ENCODE results near the gene BAIAP3. TPM values are rescaled to one million over a fixed set of nuclear protein-coding genes. Genes with fewer than 3 reads are reported as not detected.
"Not testable (repeated sequence)": the region's sequence is repeated elsewhere in the genome, so short reads cannot be mapped to it uniquely, and the experiment has no call there.

BAIAP3 gene
- total RNA-seq, 2 experiments from 2014 or later, result 3.4 to 3.9 TPM

GRCh38 chr16:1325673-1326371 is 7.6 kb upstream of the BAIAP3 start:
- no peak for DNase-seq
- no peak overlapping the region for H3K4me3 Mint-ChIP-seq
- H3K36me3 Mint-ChIP-seq (ENCODE audit: low read depth), result peaks cover 17% of the 10 kb centered on the region
- no peaks in the 10 kb centered on the region for H3K27me3 Mint-ChIP-seq
- H3K27ac Mint-ChIP-seq, result no peak overlapping the region
- ChIA-PET POLR2A (interaction anchor here (0.7 to 1.0 kb wide), 2 partner anchors 8 to 17 kb away, joined by 3 to 4 read pairs; partner anchors contain the start of gene UBE2I), CTCF (no interaction called here)
- no peaks in the 10 kb centered on the region for H3K9me3 Mint-ChIP-seq
- H3K4me1 Mint-ChIP-seq, result no peaks in the 10 kb centered on the region

- ChIA-PET CTCF (no interaction called here), POLR2A (interaction anchor here (0.7 to 1.0 kb wide), 2 partner anchors 9 to 17 kb away, joined by 3 to 4 read pairs; partner anchors contain the start of gene UBE2I)
- H3K4me3 Mint-ChIP-seq, result no peak overlapping the region
- no peak for DNase-seq
- peaks cover 3% of the 10 kb centered on the region for H3K4me1 Mint-ChIP-seq
- peaks cover 13% of the 10 kb centered on the region for H3K36me3 Mint-ChIP-seq (ENCODE audit: low read depth)
- no peak overlapping the region for H3K27ac Mint-ChIP-seq
- H3K27me3 Mint-ChIP-seq, result peaks cover 2% of the 10 kb centered on the region
- H3K9me3 Mint-ChIP-seq, result no peaks in the 10 kb centered on the region
These were observed 7.1 kb upstream of the BAIAP3 start for GRCh38 chr16:1326391-1326790.

- ChIA-PET POLR2A (interaction anchor here (0.7 to 1.0 kb wide), 2 partner anchors 10 to 18 kb away, joined by 3 to 4 read pairs; partner anchors contain the start of gene UBE2I), CTCF (interaction anchor here (0.5 kb wide), 1 partner anchor 520 kb away, joined by 3 read pairs; no protein-coding TSS in a partner anchor)
These were observed 6.4 kb upstream of the BAIAP3 start for GRCh38 chr16:1326946-1327618.

GRCh38 chr16:1327619-1327947 is 5.9 kb upstream of the BAIAP3 start:
- H3K4me3 Mint-ChIP-seq, result no peak overlapping the region
- H3K4me1 Mint-ChIP-seq, result peaks cover 14% of the 10 kb centered on the region
- H3K27ac Mint-ChIP-seq, result no peak overlapping the region
- H3K27me3 Mint-ChIP-seq, result peaks cover 11% of the 10 kb centered on the region
- ChIA-PET CTCF (no interaction called here), POLR2A (no interaction called here)
- DNase-seq, result no peak
- no peaks in the 10 kb centered on the region for H3K9me3 Mint-ChIP-seq
- H3K36me3 Mint-ChIP-seq (ENCODE audit: low read depth), result peaks cover 13% of the 10 kb centered on the region

More at GRCh38 chr16:1326946-1327618, 6.4 kb upstream of the BAIAP3 start:
- H3K9me3 Mint-ChIP-seq, result no peaks in the 10 kb centered on the region
- peaks cover 13% of the 10 kb centered on the region for H3K36me3 Mint-ChIP-seq (ENCODE audit: low read depth)
- H3K27me3 Mint-ChIP-seq, result peaks cover 6% of the 10 kb centered on the region
- DNase-seq, result no peak
- peaks cover 9% of the 10 kb centered on the region for H3K4me1 Mint-ChIP-seq
- no peak overlapping the region for H3K27ac Mint-ChIP-seq
- H3K4me3 Mint-ChIP-seq, result no peak overlapping the region

- CTCF ChIA-PET, H3K4me3 Mint-ChIP-seq, DNase-seq, POLR2A ChIA-PET, H3K9me3 Mint-ChIP-seq, H3K27ac Mint-ChIP-seq: not testable (repeated sequence)
- H3K4me1 Mint-ChIP-seq, result peaks cover 17% of the 10 kb centered on the region
- peaks cover 14% of the 10 kb centered on the region for H3K27me3 Mint-ChIP-seq
- peaks cover 13% of the 10 kb centered on the region for H3K36me3 Mint-ChIP-seq (ENCODE audit: low read depth)
These were observed 5.3 kb upstream of the BAIAP3 start for GRCh38 chr16:1328136-1328535.

GRCh38 chr16:1328961-1329360 is 4.5 kb upstream of the BAIAP3 start:
- CTCF ChIA-PET; H3K9me3 Mint-ChIP-seq; H3K36me3 Mint-ChIP-seq (ENCODE audit: low read depth); DNase-seq; H3K27ac Mint-ChIP-seq; H3K4me3 Mint-ChIP-seq: not testable (repeated sequence)
- peaks cover 17% of the 10 kb centered on the region for H3K4me1 Mint-ChIP-seq
- H3K27me3 Mint-ChIP-seq, result peaks cover 14% of the 10 kb centered on the region
- POLR2A ChIA-PET, result interaction anchor here (2.8 kb wide), 1 partner anchor 18 kb away, joined by 13 read pairs; the partner anchor contains the start of gene UBE2I

GRCh38 chr16:1330260-1330914 is 3.1 kb upstream of the BAIAP3 start:
- Mint-ChIP-seq H3K4me1 (peaks cover 17% of the 10 kb centered on the region), H3K27me3 (peaks cover 24% of the 10 kb centered on the region), H3K9me3 (no peaks in the 10 kb centered on the region), H3K4me3 (no peak overlapping the region), H3K36me3 (ENCODE audit: low read depth) (peaks cover 3% of the 10 kb centered on the region), H3K27ac (no peak overlapping the region)
- DNase-seq, result no peak
- CTCF ChIA-PET, result interaction anchor here (0.7 to 0.9 kb wide), 2 partner anchors 12 to 88 kb away, joined by 4 read pairs; no protein-coding TSS in a partner anchor
- POLR2A ChIA-PET, result interaction anchor here (2.8 kb wide), 1 partner anchor 20 kb away, joined by 13 read pairs; the partner anchor contains the start of gene UBE2I

- H3K4me1 Mint-ChIP-seq, result peaks cover 17% of the 10 kb centered on the region
- POLR2A ChIA-PET, result interaction anchor here (1.2 to 2.8 kb wide), 2 partner anchors 12 to 20 kb away, joined by 3 to 13 read pairs; partner anchors contain the start of gene UBE2I
- H3K36me3 Mint-ChIP-seq (ENCODE audit: low read depth), result peaks cover 3% of the 10 kb centered on the region
- H3K27ac Mint-ChIP-seq, result no peak overlapping the region
- H3K27me3 Mint-ChIP-seq, result peaks cover 29% of the 10 kb centered on the region
- H3K9me3 Mint-ChIP-seq, result no peaks in the 10 kb centered on the region
- DNase-seq, result no peak
- peak overlapping the region; percentile 35 for H3K4me3 Mint-ChIP-seq
- CTCF ChIA-PET, result interaction anchor here (0.9 kb wide), 1 partner anchor 12 kb away, joined by 4 read pairs; no protein-coding TSS in a partner anchor
These were observed 2.3 kb upstream of the BAIAP3 start for GRCh38 chr16:1330931-1331711.

- Mint-ChIP-seq H3K4me3 (peak overlapping the region; percentile 35), H3K36me3 (ENCODE audit: low read depth) (no peaks in the 10 kb centered on the region)
- CTCF ChIA-PET, result interaction anchor here (1.1 to 1.3 kb wide), 3 partner anchors 10 to 32 kb away, joined by 3 to 6 read pairs (median 5); no protein-coding TSS in a partner anchor
These were observed 1.5 kb upstream of the BAIAP3 start for GRCh38 chr16:1331712-1332617.

GRCh38 chr16:1332618-1333148 is 762 bp upstream of the BAIAP3 start:
- peak overlapping the region; percentile 46 for H3K4me3 Mint-ChIP-seq
- no peaks in the 10 kb centered on the region for H3K9me3 Mint-ChIP-seq
- ChIA-PET POLR2A (interaction anchor here (1.0 to 1.3 kb wide), 3 partner anchors 10 to 439 kb away, joined by 3 to 5 read pairs (median 3); partner anchors contain the start of gene UBE2I), CTCF (interaction anchor here (1.1 to 1.3 kb wide), 3 partner anchors 10 to 31 kb away, joined by 3 to 6 read pairs (median 5); no protein-coding TSS in a partner anchor)
- peaks cover 17% of the 10 kb centered on the region for H3K4me1 Mint-ChIP-seq
- no peak for DNase-seq
- H3K27me3 Mint-ChIP-seq, result peaks cover 35% of the 10 kb centered on the region
- no peaks in the 10 kb centered on the region for H3K36me3 Mint-ChIP-seq (ENCODE audit: low read depth)
- no peak overlapping the region for H3K27ac Mint-ChIP-seq

More at GRCh38 chr16:1331712-1332617, 1.5 kb upstream of the BAIAP3 start:
- POLR2A ChIA-PET, result interaction anchor here (1.0 to 2.8 kb wide), 4 partner anchors 11 to 440 kb away, joined by 3 to 13 read pairs (median 4); partner anchors contain the start of gene UBE2I
- peaks cover 17% of the 10 kb centered on the region for H3K4me1 Mint-ChIP-seq
- peaks cover 35% of the 10 kb centered on the region for H3K27me3 Mint-ChIP-seq
- no peak overlapping the region for H3K27ac Mint-ChIP-seq
- H3K9me3 Mint-ChIP-seq, result no peaks in the 10 kb centered on the region
- peak; percentile 75 for DNase-seq
